Activated T-cell treated with anti-CD3 and anti-CD28 coated beads, Interleukin-2, amount 50 U/mL, for 24 hours (primary cell): ENCODE data around the gene SMARCA2.

Source experiments
- DNase-seq: peaks from one replicate; pipeline ENCODE4 v3.0.0-alpha.2; 2020
- H3K27ac Mint-ChIP-seq: 2 replicates; pipeline ENCODE4 v1.8.0; 2020; ENCODE audit warnings: mild to moderate bottlenecking, mixed read lengths
- H3K27me3 Mint-ChIP-seq: 2 replicates; pipeline ENCODE4 v1.8.0; 2020; ENCODE audit warnings: mixed read lengths
- H3K36me3 Mint-ChIP-seq: 2 replicates; pipeline ENCODE4 v1.8.0; 2020; ENCODE audit warnings: low read depth, mixed read lengths
- H3K4me1 Mint-ChIP-seq: 2 replicates; pipeline ENCODE4 v1.8.0; 2020; ENCODE audit warnings: low read depth, mixed read lengths
- H3K4me3 Mint-ChIP-seq: 2 replicates; pipeline ENCODE4 v1.8.0; 2020; ENCODE audit warnings: mild to moderate bottlenecking, moderate library complexity, mixed read lengths
- H3K9me3 Mint-ChIP-seq: 2 replicates; pipeline ENCODE4 v1.8.0; 2020; ENCODE audit warnings: mixed read lengths

Gene SMARCA2

GRCh38 chr9:2043881-2044462 lies 28.8 kb downstream of the SMARCA2 start:
- Mint-ChIP-seq H3K4me3 (no peak overlapping the region), H3K9me3 (no peaks in the 10 kb centered on the region), H3K27ac (peak overlapping the region; percentile 34), H3K36me3 (peaks cover 91% of the 10 kb centered on the region), H3K27me3 (no peaks in the 10 kb centered on the region), H3K4me1 (peaks cover 60% of the 10 kb centered on the region)
- DNase-seq = no peak

GRCh38 chr9:2047144-2047671 lies 32.1 kb downstream of the SMARCA2 start:
- Mint-ChIP-seq H3K4me3 (no peak overlapping the region), H3K9me3 (no peaks in the 10 kb centered on the region), H3K27ac (no peak overlapping the region), H3K27me3 (no peaks in the 10 kb centered on the region), H3K4me1 (peaks cover 62% of the 10 kb centered on the region), H3K36me3 (peaks cover 86% of the 10 kb centered on the region)
- no peak for DNase-seq

GRCh38 chr9:2047916-2048315 lies 32.8 kb downstream of the SMARCA2 start:
- Mint-ChIP-seq H3K27me3 (no peaks in the 10 kb centered on the region), H3K36me3 (peaks cover 83% of the 10 kb centered on the region), H3K9me3 (no peaks in the 10 kb centered on the region), H3K4me3 (no peak overlapping the region), H3K27ac (no peak overlapping the region), H3K4me1 (peaks cover 65% of the 10 kb centered on the region)
- no peak for DNase-seq

DNA sequence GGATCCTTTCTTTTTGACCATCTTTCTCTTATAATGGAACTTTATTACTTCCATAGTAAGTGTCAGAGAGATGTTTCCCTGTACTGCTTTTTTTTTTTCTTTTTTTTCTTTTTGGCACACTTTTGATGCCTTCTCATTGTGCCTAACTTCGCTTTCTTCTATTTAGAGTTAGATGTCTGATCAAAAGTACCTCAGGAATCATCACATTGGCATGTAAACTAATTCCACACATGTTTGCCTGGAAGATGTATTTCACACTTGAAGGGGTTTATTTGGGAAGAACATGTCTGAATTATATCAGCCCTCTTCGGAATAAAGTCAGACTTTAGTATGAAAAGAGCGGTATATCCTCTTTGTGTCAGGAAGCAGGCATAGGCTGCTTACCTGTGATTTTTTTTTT lies 35.1 kb downstream of the SMARCA2 start:
- DNase-seq = no peak
- Mint-ChIP-seq H3K27me3 (no peaks in the 10 kb centered on the region), H3K9me3 (no peaks in the 10 kb centered on the region), H3K4me3 (no peak overlapping the region), H3K4me1 (peaks cover 64% of the 10 kb centered on the region), H3K27ac (peak overlapping the region; percentile 28), H3K36me3 (peaks cover 70% of the 10 kb centered on the region)

DNA sequence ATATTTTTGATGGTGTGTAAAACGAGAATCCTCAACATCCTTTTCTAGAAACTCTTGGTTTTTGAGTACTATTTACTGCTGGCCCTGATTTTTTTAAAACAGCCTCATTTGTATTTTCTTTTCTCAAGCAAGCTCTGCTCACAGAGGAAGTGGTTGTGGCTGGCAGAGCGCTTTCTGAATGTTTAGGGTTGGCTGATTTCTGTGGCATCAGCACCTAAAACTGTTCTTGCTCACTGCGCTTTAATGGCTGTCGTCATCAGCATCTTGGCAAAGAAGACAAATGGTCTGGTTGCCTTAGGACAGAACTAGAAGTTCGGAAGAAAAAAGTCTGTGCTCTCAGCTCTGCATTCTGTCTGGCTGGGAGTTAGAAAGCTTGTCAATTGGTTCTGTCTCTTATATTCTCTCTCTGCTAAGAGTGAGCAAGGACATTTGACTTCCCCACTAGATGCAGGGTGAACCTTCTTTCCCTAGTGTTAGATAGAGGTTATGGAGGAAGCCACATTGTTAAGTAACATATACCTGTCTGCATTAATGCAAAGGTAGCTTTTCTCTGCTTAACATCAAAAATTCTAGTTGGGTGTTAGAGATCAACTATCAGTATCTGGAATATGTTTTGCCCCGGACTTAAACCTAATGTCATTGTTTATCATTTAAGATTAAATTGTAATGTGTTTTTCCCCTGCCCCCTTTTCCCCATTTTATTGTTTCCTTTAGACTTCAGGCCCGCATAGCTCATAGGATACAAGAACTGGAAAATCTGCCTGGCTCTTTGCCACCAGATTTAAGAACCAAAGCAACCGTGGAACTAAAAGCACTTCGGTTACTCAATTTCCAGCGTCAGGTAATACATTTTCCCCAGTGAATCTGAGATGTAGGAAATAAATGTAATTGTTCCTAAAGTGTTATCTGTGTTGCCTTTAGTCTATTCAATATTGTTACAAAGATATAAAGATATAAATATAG lies 39.0 kb downstream of the SMARCA2 start:
- DNase-seq = peak; percentile 64
- Mint-ChIP-seq H3K27me3 (no peaks in the 10 kb centered on the region), H3K9me3 (no peaks in the 10 kb centered on the region), H3K27ac (peak overlapping the region; percentile 91), H3K4me1 (peaks cover 62% of the 10 kb centered on the region), H3K4me3 (peak overlapping the region; percentile 37), H3K36me3 (peaks cover 77% of the 10 kb centered on the region)

DNA sequence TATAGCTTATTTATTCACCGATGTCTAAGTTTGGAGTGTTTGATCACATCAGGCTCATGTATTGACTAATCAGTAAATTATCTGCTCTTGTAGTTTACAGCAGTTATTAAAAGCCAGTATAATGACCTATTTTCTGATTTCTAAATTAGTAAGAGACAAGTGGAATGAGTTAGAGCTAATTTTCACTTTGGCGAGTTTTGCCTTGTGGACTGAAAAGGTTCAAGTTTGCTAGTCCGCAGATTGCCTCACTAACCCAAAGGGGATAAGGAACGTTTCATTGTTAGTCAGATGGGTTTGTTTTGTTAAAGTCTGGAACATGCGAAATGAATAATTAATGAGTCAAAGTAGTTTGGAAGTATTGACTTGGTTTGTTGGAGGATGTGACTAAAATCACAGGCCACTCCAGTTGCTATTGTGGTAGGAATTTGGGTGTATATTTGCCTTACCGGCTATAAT lies 40.1 kb downstream of the SMARCA2 start:
- H3K27ac Mint-ChIP-seq = peak overlapping the region; percentile 89
- H3K27me3 Mint-ChIP-seq = no peaks in the 10 kb centered on the region
- H3K9me3 Mint-ChIP-seq = no peaks in the 10 kb centered on the region
- no peak overlapping the region for H3K4me3 Mint-ChIP-seq
- no peak for DNase-seq
- H3K4me1 Mint-ChIP-seq = peaks cover 65% of the 10 kb centered on the region
- peaks cover 79% of the 10 kb centered on the region for H3K36me3 Mint-ChIP-seq

GRCh38 chr9:2059274-2059929 lies 44.3 kb downstream of the SMARCA2 start:
- Mint-ChIP-seq H3K36me3 (peaks cover 92% of the 10 kb centered on the region), H3K9me3 (no peaks in the 10 kb centered on the region), H3K27ac (peak overlapping the region; percentile 57), H3K4me1 (peaks cover 37% of the 10 kb centered on the region), H3K27me3 (no peaks in the 10 kb centered on the region), H3K4me3 (no peak overlapping the region)
- DNase-seq = no peak

- H3K36me3 Mint-ChIP-seq = peaks cover 92% of the 10 kb centered on the region
- DNase-seq = no peak
- no peak overlapping the region for H3K27ac Mint-ChIP-seq
- H3K4me3 Mint-ChIP-seq = no peak overlapping the region
- no peaks in the 10 kb centered on the region for H3K9me3 Mint-ChIP-seq
- no peaks in the 10 kb centered on the region for H3K27me3 Mint-ChIP-seq
- peaks cover 30% of the 10 kb centered on the region for H3K4me1 Mint-ChIP-seq
Measured at GRCh38 chr9:2060424-2060823, 45.3 kb downstream of the SMARCA2 start.

GRCh38 chr9:2065704-2066103 lies 50.6 kb downstream of the SMARCA2 start:
- Mint-ChIP-seq H3K36me3 (peaks cover 80% of the 10 kb centered on the region), H3K27me3 (no peaks in the 10 kb centered on the region), H3K27ac (peak overlapping the region; percentile 74), H3K4me3 (no peak overlapping the region), H3K4me1 (peaks cover 25% of the 10 kb centered on the region), H3K9me3 (no peaks in the 10 kb centered on the region)
- DNase-seq = no peak

GRCh38 chr9:2066312-2067273 lies 51.4 kb downstream of the SMARCA2 start:
- H3K27ac Mint-ChIP-seq = peak overlapping the region; percentile 83
- no peak for DNase-seq
- H3K4me3 Mint-ChIP-seq = no peak overlapping the region
- no peaks in the 10 kb centered on the region for H3K9me3 Mint-ChIP-seq
- peaks cover 80% of the 10 kb centered on the region for H3K36me3 Mint-ChIP-seq
- H3K4me1 Mint-ChIP-seq = peaks cover 30% of the 10 kb centered on the region
- no peaks in the 10 kb centered on the region for H3K27me3 Mint-ChIP-seq

- no peaks in the 10 kb centered on the region for H3K27me3 Mint-ChIP-seq
- DNase-seq = no peak
- peaks cover 95% of the 10 kb centered on the region for H3K36me3 Mint-ChIP-seq
- H3K9me3 Mint-ChIP-seq = no peaks in the 10 kb centered on the region
- H3K4me1 Mint-ChIP-seq = peaks cover 28% of the 10 kb centered on the region
- H3K27ac Mint-ChIP-seq = peak overlapping the region; percentile 80
- H3K4me3 Mint-ChIP-seq = no peak overlapping the region
Measured at GRCh38 chr9:2072752-2073405, 57.7 kb downstream of the SMARCA2 start.

DNA sequence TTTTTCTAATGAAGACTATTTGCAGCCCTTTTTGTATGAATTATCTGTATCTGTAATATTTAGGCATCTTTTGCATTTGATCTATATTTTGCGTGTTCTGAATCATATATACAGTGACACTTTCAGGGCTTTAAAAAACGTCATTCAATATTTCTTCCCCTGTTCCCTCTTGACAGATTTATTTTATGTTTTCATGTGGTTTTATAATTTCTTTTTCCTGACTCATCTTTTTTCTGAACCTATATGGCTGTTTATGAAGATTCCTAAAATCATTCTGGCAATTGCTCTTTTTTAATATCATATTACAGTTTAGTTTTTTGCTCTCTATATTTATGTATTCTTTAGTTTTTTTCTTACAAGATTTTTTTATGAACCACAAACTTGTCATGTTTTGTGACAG lies 67.6 kb downstream of the SMARCA2 start:
- Mint-ChIP-seq H3K4me3 (no peak overlapping the region), H3K4me1 (peaks cover 20% of the 10 kb centered on the region), H3K9me3 (no peaks in the 10 kb centered on the region), H3K27ac (no peak overlapping the region), H3K36me3 (peaks cover 93% of the 10 kb centered on the region), H3K27me3 (no peaks in the 10 kb centered on the region)
- DNase-seq = no peak

DNA sequence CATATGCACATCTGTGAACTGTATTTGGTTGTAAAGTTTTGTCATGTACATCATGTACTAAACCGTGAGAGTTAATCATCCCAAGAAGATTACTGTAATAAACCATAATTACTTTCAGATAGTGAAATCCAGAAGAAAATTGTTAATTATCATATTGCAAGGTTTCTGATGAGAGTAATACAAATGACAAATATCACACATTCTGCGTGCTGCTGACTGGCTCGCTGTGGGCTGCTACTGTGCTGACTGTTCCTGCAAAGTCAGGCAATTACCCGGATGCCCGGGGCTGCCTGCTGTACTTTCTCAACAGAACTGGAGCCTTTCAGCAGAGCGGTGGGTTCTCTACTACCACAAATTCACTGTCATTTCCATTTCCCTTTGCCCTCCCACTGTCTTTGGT lies 68.3 kb downstream of the SMARCA2 start:
- peaks cover 25% of the 10 kb centered on the region for H3K4me1 Mint-ChIP-seq
- peak overlapping the region; percentile 62 for H3K27ac Mint-ChIP-seq
- peaks cover 93% of the 10 kb centered on the region for H3K36me3 Mint-ChIP-seq
- H3K27me3 Mint-ChIP-seq = no peaks in the 10 kb centered on the region
- no peaks in the 10 kb centered on the region for H3K9me3 Mint-ChIP-seq
- DNase-seq = no peak
- no peak overlapping the region for H3K4me3 Mint-ChIP-seq
